GM19025 (cell line): ENCODE data around the gene RASL10A.

Experiments used
- ATAC-seq: cut with Tn5 transposase; IDR thresholded peaks from one replicate; pipeline ENCODE4 v1.9.1; 2021; ENCODE audit warnings: mild to moderate bottlenecking, low read depth, moderate library complexity; ENCODE audit not compliant: unreplicated experiment

Gene RASL10A

GRCh38 chr22:29270475-29271271 lies 44.8 kb downstream of the RASL10A start:
- ATAC-seq = no peak

- ATAC-seq = no peak
Observed at GRCh38 chr22:29269731-29270474, 45.6 kb downstream of the RASL10A start.

- no peak for ATAC-seq
Observed at GRCh38 chr22:29269230-29269604, 46.3 kb downstream of the RASL10A start.

- ATAC-seq = peak; percentile 23
Observed at GRCh38 chr22:29268511-29269229, 46.8 kb downstream of the RASL10A start.

GRCh38 chr22:29267858-29268510 lies 47.5 kb downstream of the RASL10A start, which contains the start of the genes EWSR1 and RHBDD3:
TSS of gene EWSR1 (plus strand) at chr22:29268268. CDS start at chr22:29268337, 69 bp downstream.
TSS of gene RHBDD3 (minus strand) at chr22:29267981. CDS start at chr22:29265626, 2,355 bp downstream.
- ATAC-seq = peak; percentile 68

- no peak for ATAC-seq
Observed at GRCh38 chr22:29267462-29267857, 48.0 kb downstream of the RASL10A start.

- ATAC-seq = no peak
Observed at GRCh38 chr22:29266564-29267461, 48.7 kb downstream of the RASL10A start.

- no peak for ATAC-seq
Observed at GRCh38 chr22:29265929-29266328, 49.6 kb downstream of the RASL10A start.

GRCh38 chr22:29265305-29265704 lies 50.2 kb downstream of the RASL10A start:
- no peak for ATAC-seq

- ATAC-seq = no peak
Observed at GRCh38 chr22:29263791-29264276, 51.7 kb downstream of the RASL10A start.
